Stimulated activated CD4-positive, alpha-beta T cell treated with anti-CD3 and anti-CD28 coated beads, Interleukin-12 subunit alpha, Interleukin-12 subunit beta, amount 100 ng/mL, for 48 hours (primary cell): Measurements from ENCODE around the gene RNF141.

Source experiments
- DNase-seq, 3 donors: peaks; one replicate each; pipeline ENCODE4 v3.0.0-alpha.2; 2020; ENCODE audit warnings: low read depth in 2 of 3, low spot score in 1 of 3

RNF141 gene

GRCh38 chr11:10540915-10541560, at the start of gene RNF141:
TSS of gene RNF141 (minus strand) at chr11:10541187. CDS start at chr11:10534158, 7,029 bp downstream.
- peak; percentile 91 to 97 (median 96) for DNase-seq

GRCh38 chr11:10590218-10590915, 49.4 kb upstream of the RNF141 start:
- no peak for DNase-seq

- DNase-seq: no peak
Observed at GRCh38 chr11:10588904-10589303, 47.9 kb upstream of the RNF141 start.

GRCh38 chr11:10587995-10588394, 47.0 kb upstream of the RNF141 start:
- DNase-seq: no peak

- DNase-seq: no peak
Observed at GRCh38 chr11:10587388-10587787, 46.4 kb upstream of the RNF141 start.

- DNase-seq: no peak
Observed at GRCh38 chr11:10584071-10584501, 43.1 kb upstream of the RNF141 start.

GRCh38 chr11:10581481-10582019, 40.6 kb upstream of the RNF141 start:
- DNase-seq: no peak

GRCh38 chr11:10580623-10581022, 39.6 kb upstream of the RNF141 start:
- no peak for DNase-seq

- no peak for DNase-seq
Observed at GRCh38 chr11:10579700-10580099, 38.7 kb upstream of the RNF141 start.

- DNase-seq: no peak
Observed at GRCh38 chr11:10576035-10576398, 35.0 kb upstream of the RNF141 start.

- no peak for DNase-seq
Observed at GRCh38 chr11:10575346-10576034, 34.5 kb upstream of the RNF141 start.

GRCh38 chr11:10573556-10573955, 32.6 kb upstream of the RNF141 start:
- no peak for DNase-seq

- DNase-seq: no peak
Observed at GRCh38 chr11:10573028-10573427, 32.0 kb upstream of the RNF141 start.

- no peak for DNase-seq
Observed at GRCh38 chr11:10572533-10572932, 31.5 kb upstream of the RNF141 start.

- no peak for DNase-seq
Observed at GRCh38 chr11:10568486-10568941, 27.5 kb upstream of the RNF141 start, which contains the start of gene LYVE1. TSS of gene LYVE1 (minus strand) at chr11:10568665. CDS start at chr11:10568532, 133 bp downstream.

GRCh38 chr11:10567446-10567845, 26.5 kb upstream of the RNF141 start:
- DNase-seq: no peak

- DNase-seq: no peak
Observed at GRCh38 chr11:10566257-10566957, 25.4 kb upstream of the RNF141 start.

GRCh38 chr11:10565493-10565892, 24.5 kb upstream of the RNF141 start:
- no peak for DNase-seq

GRCh38 chr11:10564696-10565318, 23.8 kb upstream of the RNF141 start:
- DNase-seq: no peak

GRCh38 chr11:10564030-10564429, 23.0 kb upstream of the RNF141 start:
- no peak for DNase-seq

- no peak for DNase-seq
Observed at GRCh38 chr11:10561947-10562346, 21.0 kb upstream of the RNF141 start.
